Measurements from ENCODE around the gene PADI6.

- TF ChIP-seq CTCF (IDR thresholded peaks at IDR 0.05; ENCODE audit: low read depth, low read length) (no peak), EZH2phosphoT487 (IDR thresholded peaks at IDR 0.05; ENCODE audit: low read depth) (no peak)
These were observed 26.1 kb downstream of the PADI6 start for GRCh38 chr1:17397910-17398695.

All from OCI-LY3 (cell line).